GM12864 (cell line): Measurements from ENCODE around the gene CECR2.
A peak's percentile ranks its signal among the peaks of the same experiment; 100 is the strongest.

Source experiments
- DNase-seq: peaks from one replicate; pipeline ENCODE4 v3.0.0-alpha.2; 2011; ENCODE audit warnings: low read depth
- H3K4me3 ChIP-seq: 2 replicates; pipeline ENCODE4 v1.5.1; 2011; ENCODE audit warnings: mild to moderate bottlenecking, low read depth, low read length, control low read depth
- TF ChIP-seq, protein P1 (sequence below): IDR thresholded peaks from 2 replicates; pipeline ENCODE4 v1.5.1; 2011; ENCODE audit warnings: low read depth, mild to moderate bottlenecking, moderate library complexity, low read length, control low read depth, inconsistent platforms; ENCODE audit errors: missing control alignments

Gene CECR2

DNA sequence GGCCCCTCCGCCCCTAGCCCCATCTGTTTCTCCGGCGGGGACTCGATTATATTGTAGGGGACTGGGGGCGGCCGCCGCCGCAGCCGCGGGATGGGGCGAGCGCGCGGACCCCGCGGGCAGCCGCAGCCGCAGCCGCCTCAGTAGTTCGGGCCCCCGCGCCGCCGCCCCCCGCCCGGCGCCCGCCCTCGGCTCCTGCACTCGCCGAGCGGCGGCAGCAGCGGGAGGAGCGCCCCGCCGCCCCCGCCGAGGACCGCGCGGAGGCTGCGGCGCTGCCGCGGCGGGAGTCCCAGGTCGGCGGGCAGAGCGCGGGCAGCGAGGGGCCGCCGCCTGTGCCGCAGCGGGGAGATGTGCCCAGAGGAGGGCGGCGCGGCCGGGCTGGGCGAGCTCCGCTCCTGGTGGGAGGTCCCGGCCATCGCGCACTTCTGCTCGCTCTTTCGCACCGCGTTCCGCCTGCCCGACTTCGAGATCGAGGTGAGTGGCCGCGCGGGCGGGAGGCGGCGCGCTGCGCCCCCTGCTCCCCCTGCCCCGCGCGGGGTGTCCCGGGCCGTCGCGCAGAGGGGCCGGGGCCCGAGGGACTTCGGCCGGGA is at the start of gene CECR2:
Gene CECR2 (plus strand): TSS at position 22 of the 587 bp plus-strand sequence. CDS start 324 bp downstream, at position 346.
- TF ChIP-seq, protein P1, sequence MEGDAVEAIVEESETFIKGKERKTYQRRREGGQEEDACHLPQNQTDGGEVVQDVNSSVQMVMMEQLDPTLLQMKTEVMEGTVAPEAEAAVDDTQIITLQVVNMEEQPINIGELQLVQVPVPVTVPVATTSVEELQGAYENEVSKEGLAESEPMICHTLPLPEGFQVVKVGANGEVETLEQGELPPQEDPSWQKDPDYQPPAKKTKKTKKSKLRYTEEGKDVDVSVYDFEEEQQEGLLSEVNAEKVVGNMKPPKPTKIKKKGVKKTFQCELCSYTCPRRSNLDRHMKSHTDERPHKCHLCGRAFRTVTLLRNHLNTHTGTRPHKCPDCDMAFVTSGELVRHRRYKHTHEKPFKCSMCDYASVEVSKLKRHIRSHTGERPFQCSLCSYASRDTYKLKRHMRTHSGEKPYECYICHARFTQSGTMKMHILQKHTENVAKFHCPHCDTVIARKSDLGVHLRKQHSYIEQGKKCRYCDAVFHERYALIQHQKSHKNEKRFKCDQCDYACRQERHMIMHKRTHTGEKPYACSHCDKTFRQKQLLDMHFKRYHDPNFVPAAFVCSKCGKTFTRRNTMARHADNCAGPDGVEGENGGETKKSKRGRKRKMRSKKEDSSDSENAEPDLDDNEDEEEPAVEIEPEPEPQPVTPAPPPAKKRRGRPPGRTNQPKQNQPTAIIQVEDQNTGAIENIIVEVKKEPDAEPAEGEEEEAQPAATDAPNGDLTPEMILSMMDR = no peak
- peak within 1 kb of the TSS; percentile 35; the same call in 1 of the 2 replicates for H3K4me3 ChIP-seq
- DNase-seq = no peak

DNA sequence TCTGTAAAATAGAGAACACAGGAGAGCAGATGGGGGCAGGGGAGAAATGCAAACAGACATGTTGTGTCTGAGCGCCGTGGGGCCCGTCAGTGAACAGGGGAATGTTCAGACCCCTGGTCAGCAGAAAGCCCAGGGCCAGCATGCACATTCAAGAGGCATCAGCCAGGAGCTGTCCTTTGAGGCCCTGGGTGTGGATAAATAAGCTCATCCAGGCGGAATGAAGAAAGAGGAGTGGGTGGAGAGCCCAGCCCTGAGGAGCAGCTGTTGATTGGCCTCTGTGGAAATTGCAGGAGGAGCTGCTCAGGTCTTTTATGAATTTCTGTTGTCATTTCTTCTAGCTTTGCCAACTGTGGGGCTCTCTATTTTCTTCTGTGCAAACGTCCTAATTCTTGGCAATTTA is 49.7 kb upstream of the CECR2 start:
- H3K4me3 ChIP-seq = no peak overlapping the region
- no peak for DNase-seq
- TF ChIP-seq, protein P1 = no peak

DNA sequence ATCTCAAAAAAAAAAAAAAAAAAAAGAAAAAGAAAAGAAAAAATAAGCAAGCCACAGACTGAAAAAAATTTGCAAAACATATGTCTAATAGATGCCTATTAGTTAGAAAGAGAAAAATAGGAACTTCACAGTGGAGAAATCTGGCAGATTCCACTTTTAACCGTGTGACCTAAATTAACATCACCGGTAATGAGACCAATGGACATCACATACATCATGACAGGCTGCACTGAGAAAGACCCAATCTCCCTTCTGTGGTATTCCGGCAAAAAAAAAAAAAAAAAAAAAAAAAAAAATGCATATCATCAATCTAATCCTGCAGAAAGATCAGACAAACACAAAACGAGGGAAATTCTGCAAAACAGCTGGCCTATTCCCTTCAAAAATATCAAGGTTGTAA is 46.7 kb upstream of the CECR2 start:
- TF ChIP-seq, protein P1 = no peak
- no peak for DNase-seq
- no peak overlapping the region for H3K4me3 ChIP-seq

DNA sequence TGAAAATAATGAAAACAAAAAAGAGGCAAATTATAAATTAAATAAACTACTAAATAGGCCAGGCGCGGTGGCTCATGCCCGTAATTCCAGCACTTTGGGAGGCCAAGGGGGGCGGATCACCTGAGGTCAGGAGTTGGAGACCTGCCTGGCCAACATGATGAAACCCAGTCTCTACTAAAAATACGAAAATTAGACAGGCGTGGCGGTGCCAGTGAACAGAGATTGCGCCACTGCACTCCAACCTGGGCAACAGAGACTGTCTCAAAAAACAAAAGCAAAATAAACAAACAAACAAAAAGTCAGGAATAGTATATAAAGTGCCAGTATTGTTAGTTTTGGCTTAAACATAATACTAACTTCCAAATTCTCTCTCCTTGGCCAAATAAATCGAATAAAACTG is 37.6 kb upstream of the CECR2 start:
- H3K4me3 ChIP-seq = no peak overlapping the region
- TF ChIP-seq, protein P1 = no peak
- no peak for DNase-seq

DNA sequence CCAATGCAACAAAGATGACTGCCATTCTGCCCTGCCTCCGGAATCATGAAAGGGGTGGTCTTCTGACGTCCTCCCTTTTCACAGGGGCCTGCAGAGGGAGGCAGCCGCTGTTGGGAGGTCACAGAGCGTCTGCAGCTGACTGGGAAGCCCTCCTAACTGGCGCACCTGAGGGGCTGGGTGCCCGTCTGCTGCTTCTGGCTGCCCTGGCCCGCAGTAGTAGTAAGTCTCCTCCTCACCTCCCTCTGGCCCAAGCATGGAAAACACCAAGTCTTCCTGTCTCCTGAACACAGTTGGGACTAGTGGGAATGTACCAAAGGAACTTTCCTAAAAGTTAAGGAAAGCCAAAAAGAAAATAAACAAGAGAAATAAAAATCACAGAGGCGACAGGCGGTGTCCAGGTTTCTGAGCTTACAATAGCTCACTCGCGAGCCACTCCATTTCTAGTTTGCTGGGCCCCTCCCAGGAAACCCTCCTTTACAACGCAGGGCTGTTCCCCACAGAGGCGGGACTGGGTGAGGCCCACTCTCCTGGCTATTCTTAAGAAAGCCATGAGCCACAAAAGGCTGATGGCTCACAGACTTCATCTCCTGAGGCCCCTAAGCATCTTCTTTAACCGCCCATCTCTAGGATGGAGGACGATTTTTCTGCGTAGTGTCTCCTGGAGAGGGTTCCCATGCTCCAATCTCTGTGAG is 37.0 kb upstream of the CECR2 start:
- no peak overlapping the region for H3K4me3 ChIP-seq
- DNase-seq = no peak
- TF ChIP-seq, protein P1 = no peak

DNA sequence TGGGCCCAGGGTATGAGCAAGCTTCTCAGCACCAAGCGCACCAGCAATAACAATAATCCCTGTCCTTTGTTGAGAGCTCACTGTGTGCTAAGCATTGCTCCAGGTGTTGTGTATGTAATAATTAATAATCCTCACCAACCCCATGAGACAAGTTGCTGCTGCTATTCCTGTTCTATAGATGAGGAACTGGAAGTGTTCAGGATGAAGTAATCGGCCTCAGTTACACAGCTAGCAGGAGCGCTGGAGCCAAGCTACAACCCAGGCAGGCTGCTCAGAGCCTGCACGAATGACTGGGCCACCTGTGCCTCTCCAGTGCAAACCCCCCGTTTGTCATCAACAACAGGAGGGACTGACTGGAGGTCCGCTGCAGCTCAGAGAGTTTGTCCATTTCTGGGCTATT is 35.2 kb upstream of the CECR2 start:
- DNase-seq = no peak
- H3K4me3 ChIP-seq = no peak overlapping the region
- TF ChIP-seq, protein P1 = no peak

DNA sequence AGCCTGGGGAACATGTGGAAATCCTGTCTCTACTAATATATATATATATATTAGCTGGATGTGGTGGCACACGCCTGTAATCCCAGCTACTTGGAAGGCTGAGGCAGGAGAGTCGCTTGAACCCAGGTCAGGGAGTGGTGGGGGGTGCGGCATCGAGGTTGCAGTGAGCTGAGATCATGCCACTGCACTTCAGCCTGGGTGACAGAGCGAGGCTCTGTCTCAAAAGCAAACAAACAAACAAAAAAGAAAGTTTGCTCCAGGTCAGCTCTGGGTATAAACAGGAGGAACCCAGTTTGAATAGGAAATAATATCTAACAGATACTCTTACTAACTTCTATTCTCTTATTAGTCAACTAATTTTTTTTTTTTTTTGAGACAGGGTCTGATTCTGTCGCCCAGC is 34.3 kb upstream of the CECR2 start:
- TF ChIP-seq, protein P1 = no peak
- DNase-seq = no peak

More for the DNA sequence above, 34.3 kb upstream of the CECR2 start:
- H3K4me3 ChIP-seq = no peak overlapping the region
